ENCODE data around the gene THOC7. TPM values are rescaled to one million over a fixed set of nuclear protein-coding genes. Genes with fewer than 3 reads are reported as not detected.

THOC7 gene
- total RNA-seq, 2 donors from 2014 or later: 61.9 to 76.6 TPM

DNA sequence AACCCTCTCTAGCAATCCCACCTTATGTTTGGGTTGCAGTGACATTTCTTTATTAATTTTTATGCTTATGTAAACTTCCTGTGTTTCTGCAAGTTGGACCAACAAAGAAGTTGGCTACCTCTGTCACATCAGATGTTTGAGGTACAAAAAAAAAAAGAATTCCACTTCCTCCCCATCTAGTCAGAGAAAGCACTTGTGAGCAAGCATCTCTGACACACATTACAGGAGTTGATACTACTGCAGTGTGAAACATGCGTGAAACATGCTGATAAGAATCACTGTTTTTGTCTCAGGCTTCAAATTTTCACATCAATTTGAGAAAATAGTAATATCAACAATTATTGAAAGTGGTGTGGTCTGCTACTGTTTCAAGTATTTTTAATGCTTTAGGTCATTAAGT, 47.3 kb upstream of the THOC7 start:
- no peaks in the 10 kb centered on the region for H3K4me1 ChIP-seq
- TF ChIP-seq, protein P1, sequence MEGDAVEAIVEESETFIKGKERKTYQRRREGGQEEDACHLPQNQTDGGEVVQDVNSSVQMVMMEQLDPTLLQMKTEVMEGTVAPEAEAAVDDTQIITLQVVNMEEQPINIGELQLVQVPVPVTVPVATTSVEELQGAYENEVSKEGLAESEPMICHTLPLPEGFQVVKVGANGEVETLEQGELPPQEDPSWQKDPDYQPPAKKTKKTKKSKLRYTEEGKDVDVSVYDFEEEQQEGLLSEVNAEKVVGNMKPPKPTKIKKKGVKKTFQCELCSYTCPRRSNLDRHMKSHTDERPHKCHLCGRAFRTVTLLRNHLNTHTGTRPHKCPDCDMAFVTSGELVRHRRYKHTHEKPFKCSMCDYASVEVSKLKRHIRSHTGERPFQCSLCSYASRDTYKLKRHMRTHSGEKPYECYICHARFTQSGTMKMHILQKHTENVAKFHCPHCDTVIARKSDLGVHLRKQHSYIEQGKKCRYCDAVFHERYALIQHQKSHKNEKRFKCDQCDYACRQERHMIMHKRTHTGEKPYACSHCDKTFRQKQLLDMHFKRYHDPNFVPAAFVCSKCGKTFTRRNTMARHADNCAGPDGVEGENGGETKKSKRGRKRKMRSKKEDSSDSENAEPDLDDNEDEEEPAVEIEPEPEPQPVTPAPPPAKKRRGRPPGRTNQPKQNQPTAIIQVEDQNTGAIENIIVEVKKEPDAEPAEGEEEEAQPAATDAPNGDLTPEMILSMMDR (IDR thresholded peaks at IDR 0.05): no peak
- H3K36me3 ChIP-seq: no peaks in the 10 kb centered on the region
- H3K27ac ChIP-seq: peak overlapping the region; percentile 99
- H3K27me3 ChIP-seq: no peaks in the 10 kb centered on the region
- peak overlapping the region; percentile 77 for H3K4me3 ChIP-seq
- H3K9me3 ChIP-seq: no peaks in the 10 kb centered on the region
- no peak for DNase-seq
- intact Hi-C loops (cut with DNase I): loop anchor here (10.0 kb wide), 1 partner anchor 74 kb away; no protein-coding TSS in a partner anchor
- peak overlapping the region; percentile 81 to 89 for H3K9ac ChIP-seq (ENCODE audit: low read depth in 2 of 2, low read length in 2 of 2)

DNA sequence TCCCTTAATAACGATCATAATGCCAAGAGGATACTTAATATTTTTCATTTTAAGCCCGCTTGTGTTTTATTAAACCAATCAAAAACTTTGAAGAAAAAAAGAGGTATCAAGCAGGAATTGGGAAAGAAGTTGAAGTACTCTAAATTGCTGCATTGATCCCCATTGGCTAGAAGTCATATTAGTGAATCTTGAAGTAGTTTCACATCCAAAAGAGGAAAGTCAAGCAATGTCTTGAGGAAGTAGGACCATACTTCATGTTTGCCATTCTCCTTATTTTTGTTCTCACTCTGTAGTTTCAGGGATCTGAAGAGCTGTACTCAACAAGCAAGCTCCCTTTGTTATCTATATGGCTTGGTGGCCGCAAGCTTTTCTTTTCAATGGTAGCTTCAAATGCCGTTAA, 46.4 kb upstream of the THOC7 start:
- Histone ChIP-seq H3K9ac (ENCODE audit: low read depth in 2 of 2, low read length in 2 of 2) (no peak overlapping the region), H3K4me3 (no peak overlapping the region), H3K36me3 (no peaks in the 10 kb centered on the region), H3K27me3 (no peaks in the 10 kb centered on the region), H3K4me1 (no peaks in the 10 kb centered on the region), H3K9me3 (no peaks in the 10 kb centered on the region), H3K27ac (no peak overlapping the region)
- intact Hi-C loops (cut with DNase I): loop anchor here (10.0 kb wide), 1 partner anchor 75 kb away; no protein-coding TSS in a partner anchor
- TF ChIP-seq, protein P1 (IDR thresholded peaks at IDR 0.05): no peak
- no peak for DNase-seq

DNA sequence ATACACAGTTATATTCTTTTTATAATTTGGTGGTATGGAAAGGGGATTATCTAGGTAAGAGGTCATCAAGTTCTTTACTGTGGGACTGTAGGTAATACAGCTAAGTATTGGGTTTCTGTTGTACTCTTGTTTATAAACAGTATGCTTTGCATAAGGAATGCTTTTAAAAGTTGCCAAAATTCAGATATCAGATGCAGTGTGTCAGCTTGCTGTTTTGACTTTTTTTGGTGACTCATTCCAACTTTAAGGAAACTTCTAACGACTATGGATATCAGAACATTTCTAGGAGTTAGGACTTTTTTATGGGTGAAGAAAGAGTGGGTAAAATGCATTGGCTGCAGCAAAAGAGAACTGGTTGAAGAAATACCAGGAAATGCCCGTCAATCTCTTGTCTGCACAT, 45.8 kb upstream of the THOC7 start:
- intact Hi-C loops (cut with DNase I): loop anchor here (5.0 kb wide), 1 partner anchor 42 kb away; no protein-coding TSS in a partner anchor
- TF ChIP-seq, protein P1 (IDR thresholded peaks at IDR 0.05): no peak
- Histone ChIP-seq H3K27ac (no peak overlapping the region), H3K9ac (ENCODE audit: low read depth in 2 of 2, low read length in 2 of 2) (no peak overlapping the region), H3K4me1 (no peaks in the 10 kb centered on the region), H3K36me3 (no peaks in the 10 kb centered on the region), H3K27me3 (no peaks in the 10 kb centered on the region), H3K4me3 (no peak overlapping the region), H3K9me3 (no peaks in the 10 kb centered on the region)
- DNase-seq: no peak

DNA sequence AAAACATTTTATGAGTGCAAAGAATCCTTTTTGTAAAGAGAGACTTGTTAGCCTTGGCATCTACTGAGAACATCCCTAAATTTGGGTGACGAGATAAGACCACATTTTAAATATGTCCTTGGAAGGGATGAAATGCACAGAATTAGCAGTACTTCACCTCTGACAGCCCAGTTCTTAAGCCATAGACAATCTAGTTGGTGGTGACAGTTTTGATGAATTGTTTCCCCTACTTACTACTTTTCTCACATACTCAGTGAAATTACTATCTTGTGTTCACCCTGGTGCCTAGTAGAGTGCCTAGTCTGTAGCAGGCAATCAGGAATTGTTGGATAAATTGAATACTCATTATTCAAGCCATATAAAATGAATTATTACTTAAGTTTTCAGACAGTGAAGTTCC, 45.2 kb upstream of the THOC7 start:
- H3K4me3 ChIP-seq: no peak overlapping the region
- TF ChIP-seq, protein P1 (IDR thresholded peaks at IDR 0.05): no peak
- no peak overlapping the region for H3K9ac ChIP-seq (ENCODE audit: low read depth in 2 of 2, low read length in 2 of 2)
- no peak overlapping the region for H3K27ac ChIP-seq
- intact Hi-C loops (cut with DNase I): loop anchor here (5.0 kb wide), 1 partner anchor 41 kb away; no protein-coding TSS in a partner anchor
- no peaks in the 10 kb centered on the region for H3K9me3 ChIP-seq
- no peaks in the 10 kb centered on the region for H3K4me1 ChIP-seq
- no peaks in the 10 kb centered on the region for H3K27me3 ChIP-seq
- no peak for DNase-seq
- H3K36me3 ChIP-seq: no peaks in the 10 kb centered on the region

DNA sequence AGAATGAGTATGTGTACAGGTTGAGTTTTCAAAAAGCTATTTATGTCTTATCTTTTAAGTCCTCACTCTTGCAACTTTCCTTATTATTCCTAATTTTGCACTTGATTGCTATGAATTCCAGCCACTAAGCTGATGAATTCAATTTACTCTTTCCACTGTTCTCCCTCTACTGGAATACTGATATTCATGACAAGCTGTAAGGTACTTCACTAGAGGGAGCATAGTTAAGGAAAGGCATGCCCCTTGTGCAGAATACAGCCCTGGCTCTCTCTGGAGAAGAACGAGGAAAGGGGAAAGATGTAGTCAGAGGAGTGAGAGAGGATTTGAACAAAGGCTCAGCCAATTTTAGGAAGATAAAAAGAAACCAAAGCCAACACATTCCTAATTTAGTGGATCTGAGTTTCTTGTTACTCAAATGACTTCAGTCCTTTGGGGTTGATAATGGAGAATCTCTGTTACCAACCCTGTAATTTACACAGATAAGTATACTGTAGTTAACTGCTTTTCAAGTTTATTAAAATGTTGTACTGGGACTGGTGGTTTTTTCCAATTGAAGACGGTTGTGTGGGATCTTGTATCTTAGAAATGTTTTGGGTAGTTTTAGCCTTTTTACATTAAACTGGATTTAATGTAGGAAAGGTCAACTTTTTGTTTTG, 44.6 kb upstream of the THOC7 start:
- no peaks in the 10 kb centered on the region for H3K9me3 ChIP-seq
- TF ChIP-seq, protein P1 (IDR thresholded peaks at IDR 0.05): no peak
- no peak for DNase-seq

More for the DNA sequence above, 44.6 kb upstream of the THOC7 start:
- intact Hi-C loops (cut with DNase I): loop anchor here (5.0 kb wide), 1 partner anchor 41 kb away; no protein-coding TSS in a partner anchor
- H3K9ac ChIP-seq (ENCODE audit: low read depth in 2 of 2, low read length in 2 of 2): no peak overlapping the region
- H3K36me3 ChIP-seq: no peaks in the 10 kb centered on the region
- no peak overlapping the region for H3K4me3 ChIP-seq
- H3K27ac ChIP-seq: no peak overlapping the region
- H3K27me3 ChIP-seq: no peaks in the 10 kb centered on the region
- H3K4me1 ChIP-seq: no peaks in the 10 kb centered on the region
